GM19238 (cell line): ENCODE results near the gene MARCHF11.

ENCODE experiments used
- DNase-seq: peaks from one replicate; pipeline ENCODE4 v3.0.0; 2011; ENCODE audit warnings: low spot score; ENCODE audit not compliant: insufficient read length

Gene MARCHF11, protein sequence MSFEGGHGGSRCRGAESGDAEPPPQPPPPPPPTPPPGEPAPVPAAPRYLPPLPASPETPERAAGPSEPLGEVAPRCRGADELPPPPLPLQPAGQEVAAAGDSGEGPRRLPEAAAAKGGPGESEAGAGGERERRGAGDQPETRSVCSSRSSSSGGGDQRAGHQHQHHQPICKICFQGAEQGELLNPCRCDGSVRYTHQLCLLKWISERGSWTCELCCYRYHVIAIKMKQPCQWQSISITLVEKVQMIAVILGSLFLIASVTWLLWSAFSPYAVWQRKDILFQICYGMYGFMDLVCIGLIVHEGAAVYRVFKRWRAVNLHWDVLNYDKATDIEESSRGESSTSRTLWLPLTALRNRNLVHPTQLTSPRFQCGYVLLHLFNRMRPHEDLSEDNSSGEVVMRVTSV

GRCh38 chr5:16179511-16179935, at the start of gene MARCHF11:
Gene MARCHF11 (minus strand): TSS chr5:16179791. CDS start chr5:16179575, 216 bp downstream.
- no peak for DNase-seq

GRCh38 chr5:16225927-16226326, 46.3 kb upstream of the MARCHF11 start:
- no peak for DNase-seq

GRCh38 chr5:16192311-16192710, 12.7 kb upstream of the MARCHF11 start:
- DNase-seq, result no peak

DNA sequence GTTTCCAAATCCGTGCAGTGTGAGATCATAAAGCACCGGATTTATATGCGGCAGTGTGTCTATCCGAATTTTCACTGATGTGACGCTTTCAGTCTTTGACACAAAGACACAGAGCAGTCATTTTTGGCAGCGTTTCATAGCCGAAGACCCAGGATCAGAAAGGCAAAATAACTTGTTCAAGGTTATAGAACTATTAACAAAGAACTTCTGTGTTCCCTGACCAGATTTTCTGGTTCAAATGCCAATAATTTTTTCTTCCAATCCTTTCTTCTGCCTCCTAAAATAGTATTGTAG, 1.1 kb upstream of the MARCHF11 start:
- no peak for DNase-seq

- no peak for DNase-seq
Measured at GRCh38 chr5:16179936-16180788, 571 bp upstream of the MARCHF11 start.

GRCh38 chr5:16178745-16179372, 732 bp downstream of the MARCHF11 start:
- DNase-seq, result peak; percentile 4

- DNase-seq, result no peak
Measured at GRCh38 chr5:16169550-16169949, 10.0 kb downstream of the MARCHF11 start.

GRCh38 chr5:16160706-16161105, 18.9 kb downstream of the MARCHF11 start:
- DNase-seq, result peak; percentile 7

DNA sequence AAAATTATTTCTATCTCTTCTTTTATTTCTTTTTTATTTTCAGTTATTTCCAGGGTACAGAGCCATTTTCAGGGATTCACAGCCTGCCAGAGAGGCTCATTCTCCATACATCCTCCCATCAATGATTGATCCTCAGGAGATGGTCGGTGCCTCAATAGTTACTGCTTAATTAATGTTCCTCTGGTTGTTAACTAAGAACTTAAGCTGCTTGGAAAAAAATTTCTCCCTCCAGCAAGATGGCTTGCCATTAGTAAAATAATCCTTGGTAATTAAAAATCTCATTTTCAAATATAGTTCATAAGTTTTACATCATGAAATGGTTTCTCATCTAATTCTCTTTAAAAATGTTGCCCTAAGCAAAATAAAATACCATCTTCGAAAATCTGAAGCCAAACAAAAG, 20.0 kb downstream of the MARCHF11 start:
- no peak for DNase-seq

- DNase-seq, result no peak
Measured at GRCh38 chr5:16156152-16156551, 23.4 kb downstream of the MARCHF11 start.

DNA sequence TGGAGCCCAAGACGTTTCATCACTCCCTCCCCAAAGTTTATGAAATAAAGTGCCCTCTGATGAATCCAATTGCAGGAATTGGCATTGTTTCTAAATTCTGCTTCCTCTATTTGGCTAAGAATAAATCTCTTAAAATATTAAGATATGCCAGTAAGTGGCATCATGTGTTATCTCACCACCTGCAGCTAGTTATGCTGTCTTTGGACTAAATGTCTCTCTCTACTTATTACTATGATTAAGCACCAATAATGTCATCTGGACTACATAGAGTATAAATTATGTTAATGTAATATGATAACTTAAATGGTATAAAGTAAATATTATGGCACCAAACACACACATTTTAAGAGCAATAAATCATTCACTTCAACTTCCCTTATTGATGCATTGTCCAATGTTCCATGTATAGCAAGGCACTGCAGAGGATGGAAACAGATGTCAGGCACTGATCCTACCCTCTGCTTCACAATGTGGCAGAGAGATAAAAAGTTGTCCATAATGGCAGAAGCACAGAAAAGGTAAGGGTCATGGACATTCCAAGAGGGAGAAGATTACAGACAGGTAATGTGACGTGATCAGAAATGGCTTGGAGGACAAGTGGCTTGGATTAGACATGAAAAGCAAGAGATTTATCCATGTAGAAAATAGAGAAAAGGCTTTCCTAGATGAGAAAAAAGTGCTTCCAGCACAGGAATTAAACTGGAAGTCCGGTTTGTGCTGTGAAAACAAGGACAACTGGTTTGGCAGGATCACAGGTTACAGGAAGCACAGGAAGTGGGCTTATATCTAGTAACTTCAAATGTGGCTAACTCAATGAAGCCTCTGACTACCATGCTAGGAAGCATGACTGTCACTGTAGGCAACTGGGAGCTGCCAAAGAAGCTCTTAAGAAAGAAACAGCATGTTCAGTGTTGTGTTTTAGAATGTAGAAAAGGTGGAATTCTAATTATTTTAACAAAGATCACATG, 26.7 kb downstream of the MARCHF11 start:
- DNase-seq, result no peak

DNA sequence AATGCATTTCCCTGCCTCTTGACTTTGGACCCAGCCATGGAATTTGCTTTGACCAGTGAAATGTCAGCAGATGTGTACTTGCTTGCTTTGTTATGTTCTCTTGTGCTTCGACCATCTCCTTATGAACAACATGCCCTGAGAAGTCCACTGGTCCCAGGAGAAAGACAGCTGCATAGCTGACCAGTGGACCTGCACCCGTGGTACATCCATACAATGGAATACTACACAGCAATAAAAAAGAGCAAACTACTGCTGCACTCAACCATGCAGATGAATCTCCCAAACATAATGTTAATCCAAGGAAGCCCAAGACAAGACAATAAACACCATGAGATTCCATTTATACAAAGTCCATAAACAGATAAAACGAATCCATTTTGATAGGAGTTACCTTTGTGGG, 30.0 kb downstream of the MARCHF11 start:
- no peak for DNase-seq

GRCh38 chr5:16147179-16147900, 32.3 kb downstream of the MARCHF11 start:
- no peak for DNase-seq

GRCh38 chr5:16144416-16144815, 35.2 kb downstream of the MARCHF11 start:
- DNase-seq, result no peak

GRCh38 chr5:16143361-16144049, 36.1 kb downstream of the MARCHF11 start:
- no peak for DNase-seq

DNA sequence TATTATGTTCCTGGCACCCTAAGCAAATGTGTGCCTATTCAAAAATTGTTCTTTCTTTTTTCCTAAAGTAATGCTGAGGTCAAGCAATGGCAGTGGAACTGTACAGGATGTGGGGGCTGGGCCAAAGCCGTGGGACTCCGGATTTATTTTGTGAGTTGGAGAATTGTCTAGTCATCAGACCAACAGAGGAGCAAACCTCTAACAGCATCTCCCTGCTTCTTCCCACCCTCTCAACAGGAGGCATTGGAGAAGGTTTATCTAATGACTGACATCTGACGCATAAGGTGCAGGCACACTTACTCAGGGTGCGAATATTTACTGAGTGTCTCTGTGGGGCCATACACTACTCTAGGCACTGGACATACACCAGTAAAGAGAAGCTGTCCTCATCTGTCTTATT, 38.6 kb downstream of the MARCHF11 start:
- DNase-seq, result no peak

DNA sequence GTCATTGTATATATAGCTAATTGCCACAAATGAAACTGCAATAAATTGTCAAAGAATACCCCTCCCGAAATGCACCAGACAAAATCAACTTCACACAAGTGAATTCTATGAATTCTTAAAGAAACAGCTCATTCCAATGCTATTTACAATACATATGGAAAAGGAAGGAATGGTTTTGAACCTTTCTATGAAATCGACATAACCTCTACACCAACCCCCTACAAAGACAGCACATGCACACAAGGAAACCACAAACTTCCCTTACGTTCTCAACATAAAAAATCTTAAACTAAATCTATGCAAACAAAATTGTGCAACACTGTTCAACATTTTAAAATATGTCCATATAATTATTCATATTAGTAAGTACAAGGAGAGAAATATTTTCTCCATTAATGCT, 39.2 kb downstream of the MARCHF11 start:
- DNase-seq, result no peak

DNA sequence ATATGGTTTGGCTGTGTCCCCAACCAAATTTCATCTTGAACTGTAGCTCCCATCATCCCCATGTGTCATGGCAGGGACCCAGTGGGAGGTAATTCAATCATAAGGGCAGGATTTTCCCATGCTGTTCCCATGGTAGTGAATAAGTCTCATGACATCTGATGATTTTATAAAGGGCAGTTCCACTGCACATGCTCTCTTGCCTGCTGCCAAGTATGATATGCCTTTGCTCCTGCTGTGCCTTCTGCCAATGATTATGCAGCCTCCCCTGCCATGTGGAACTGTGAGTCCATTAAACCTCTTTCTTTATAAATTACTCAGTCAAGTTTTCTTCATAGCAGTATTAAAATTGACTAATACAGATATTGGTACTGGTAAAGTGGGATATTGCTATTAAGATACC, 42.4 kb downstream of the MARCHF11 start:
- no peak for DNase-seq

GRCh38 chr5:16135506-16135905, 44.1 kb downstream of the MARCHF11 start:
- DNase-seq, result no peak

DNA sequence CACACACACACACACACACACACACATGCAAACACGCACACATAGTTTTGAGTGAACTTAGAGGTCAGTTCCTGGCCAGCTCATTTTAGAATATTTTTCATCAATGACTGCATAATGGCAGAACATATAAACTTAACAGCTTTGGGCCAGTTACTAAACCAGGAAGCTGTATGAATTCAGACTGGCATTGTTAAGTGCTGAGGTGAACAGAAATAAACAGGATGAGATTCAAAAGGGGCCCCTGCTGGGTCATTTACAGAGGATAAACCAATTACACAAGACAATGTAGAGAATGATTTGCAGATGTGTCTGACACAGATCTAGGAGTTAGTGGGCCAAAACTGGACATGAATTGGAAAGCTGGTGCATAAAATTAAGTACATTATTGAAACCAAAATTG, 44.6 kb downstream of the MARCHF11 start:
- no peak for DNase-seq
